Transverse colon (tissue), 4 donors: ENCODE data around the gene MBNL2. TPM values are rescaled to one million over a fixed set of nuclear protein-coding genes. Genes with fewer than 3 reads are reported as not detected.

ENCODE experiments used
- DNase-seq: peaks from one replicate; pipeline ENCODE4 v3.0.0-alpha.2; 2019
- H3K27ac ChIP-seq, 4 donors: fragments of 200-600 bp; sonication (generic); 2 replicates each; pipeline ENCODE4 v1.5.1; 2016 to 2018; ENCODE audit warnings: inconsistent platforms in 4 of 4
- H3K27me3 ChIP-seq: fragments of 200-600 bp; sonication (generic); 2 replicates; pipeline ENCODE4 v1.5.1; 2017; ENCODE audit warnings: inconsistent platforms
- H3K36me3 ChIP-seq, 4 donors: fragments of 200-600 bp; sonication (generic); 2 replicates each; pipeline ENCODE4 v1.5.1; 2017 to 2019; ENCODE audit warnings: inconsistent platforms in 4 of 4
- H3K4me1 ChIP-seq, 4 donors: fragments of 200-600 bp; sonication (generic); 2 replicates each; pipeline ENCODE4 v1.5.1; 2017 to 2020; ENCODE audit warnings: inconsistent platforms in 4 of 4
- H3K4me3 ChIP-seq, 4 donors: fragments of 200-600 bp; sonication (generic); 1 replicate in 1 of 4; 2 replicates in 3 of 4; pipeline versions ENCODE4 v1.5.1 to v1.6.1; 2017 to 2019; ENCODE audit warnings: inconsistent platforms in 4 of 4
- H3K9me3 ChIP-seq, 2 donors: fragments of 200-600 bp; sonication (generic); 2 replicates each; pipeline ENCODE4 v1.5.1; 2017 to 2019; ENCODE audit warnings: inconsistent platforms in 2 of 2
- CTCF ChIP-seq, 5 experiments: fragments of 200-600 bp in 3 of 5; fragments of 450-650 bp in 2 of 5; sonication (generic) in 3 of 5; IDR thresholded peaks; 1 replicate in 2 of 5; 2 replicates in 3 of 5; pipeline ENCODE4 v1.5.1; 2016 to 2017; ENCODE audit warnings: antibody characterized with exemption in 5 of 5, inconsistent platforms in 3 of 5, mild to moderate bottlenecking in 2 of 5, moderate library complexity in 1 of 5
- EP300 ChIP-seq: sonication (generic); formaldehyde crosslinking; IDR thresholded peaks from one replicate; pipeline ENCODE4 v1.6.1; 2017; ENCODE audit warnings: antibody characterized with exemption, low read depth
- POLR2A ChIP-seq: fragments of 450-650 bp; IDR thresholded peaks from one replicate; pipeline ENCODE4 v1.6.1; 2016; ENCODE audit warnings: antibody characterized with exemption, mild to moderate bottlenecking, moderate library complexity
- POLR2AphosphoS5 ChIP-seq, 3 donors: sonication (generic); formaldehyde crosslinking; IDR thresholded peaks; one replicate each; pipeline ENCODE4 v1.6.1; 2016; ENCODE audit warnings: antibody characterized with exemption in 3 of 3
- WGBS, 2 donors: methylation state at CpG; one replicate each; pipeline ENCODE4 v1.1.5; 2018; ENCODE audit warnings: low coverage in 1 of 2; 5-methylcytosine and 5-hydroxymethylcytosine counted together
- in situ Hi-C, 4 donors: fragments of 200-750 bp; cut with MboI; loops; one replicate each; pipeline versions ENCODE4 v1.15.0 to v1.15.1; 2017; ENCODE audit warnings: low sequenced_read_pairs in 3 of 4, low pct_ligation_motif_present in 1 of 4, low pct_unique_long_range_greater_than_20kb in 1 of 4
- intact Hi-C: fragments of 100-400 bp; cut with DNase I; formaldehyde crosslinking; loops from one replicate; pipeline ENCODE4 v1.15.1; 2023; ENCODE audit warnings: low total_unique reads
- total RNA-seq, 4 donors: library from RNA; depleted of rRNA; stranded (reverse); fragments of >200 nt; gene quantifications; one replicate each; pipeline ENCODE4 v1.1.0, GENCODE V29; 2016

The MBNL2 gene
- total RNA-seq, 4 donors from 2014 or later: 26.9 to 53.7 (median 46.1) TPM

GRCh38 chr13:97317933-97318332 is 95.8 kb downstream of the MBNL2 start:
- TF ChIP-seq CTCF (IDR thresholded peaks at IDR 0.05) (no peak), EP300 (no peak), POLR2AphosphoS5 (IDR thresholded peaks at IDR 0.05) (no peak), POLR2A (no peak)
- Histone ChIP-seq H3K9me3 (no peaks in the 10 kb centered on the region), H3K4me3 (no peak overlapping the region), H3K4me1 (peaks cover 0 to 43% (median 29%) of the 10 kb centered on the region in 4 donors), H3K27me3 (no peaks in the 10 kb centered on the region), H3K27ac (peak overlapping the region in 3 of 4 donors; percentile 51 to 63 (median 62)), H3K36me3 (no peaks in the 10 kb centered on the region)
- in situ Hi-C loops: no loop called here
- intact Hi-C loops: no loop called here
- no peak for DNase-seq
- WGBS, 2 donors: 33 to 83% methylated on average over 1 of the region's 1 CpG

GRCh38 chr13:97318532-97318931 is 96.4 kb downstream of the MBNL2 start:
- WGBS, 2 donors: 79% methylated on average over 2 of the region's 2 CpGs; no CpG with 5 or more reads in 1 of the 2 donors
- intact Hi-C loops: no loop called here

GRCh38 chr13:97319113-97319720 is 97.1 kb downstream of the MBNL2 start:
- Histone ChIP-seq H3K27me3 (no peaks in the 10 kb centered on the region), H3K4me3 (no peak overlapping the region), H3K36me3 (no peaks in the 10 kb centered on the region), H3K4me1 (peaks cover 0 to 48% (median 30%) of the 10 kb centered on the region in 4 donors), H3K9me3 (no peaks in the 10 kb centered on the region), H3K27ac (peak overlapping the region; percentile 42 to 63 (median 56))
- intact Hi-C loops (no loop called here), in situ Hi-C loops (no loop called here)
- WGBS, 2 donors: 63 to 64% methylated on average over 2 to 9 of the region's 9 CpGs
- TF ChIP-seq CTCF (IDR thresholded peaks at IDR 0.05) (no peak), EP300 (no peak), POLR2AphosphoS5 (IDR thresholded peaks at IDR 0.05) (peak; percentile 16 to 49 (median 37)), POLR2A (no peak)
- no peak for DNase-seq

More at GRCh38 chr13:97318532-97318931, 96.4 kb downstream of the MBNL2 start:
- DNase-seq: no peak
- Histone ChIP-seq H3K4me3 (no peak overlapping the region), H3K9me3 (no peaks in the 10 kb centered on the region), H3K27me3 (no peaks in the 10 kb centered on the region), H3K4me1 (peaks cover 0 to 48% (median 30%) of the 10 kb centered on the region in 4 donors), H3K27ac (peak overlapping the region; percentile 42 to 63 (median 56)), H3K36me3 (no peaks in the 10 kb centered on the region)
- in situ Hi-C loops: no loop called here
- TF ChIP-seq POLR2AphosphoS5 (IDR thresholded peaks at IDR 0.05) (no peak), EP300 (no peak), POLR2A (no peak), CTCF (IDR thresholded peaks at IDR 0.05) (no peak)

- 37 to 52% methylated on average over 2 of the region's 2 CpGs for WGBS, 2 donors
- H3K27me3 ChIP-seq: no peaks in the 10 kb centered on the region
- H3K9me3 ChIP-seq: no peaks in the 10 kb centered on the region
- peaks cover 0 to 46% (median 30%) of the 10 kb centered on the region in 4 donors for H3K4me1 ChIP-seq
- no peak overlapping the region for H3K4me3 ChIP-seq
- H3K27ac ChIP-seq: peak overlapping the region in 3 of 4 donors; percentile 46 to 64 (median 61)
- TF ChIP-seq CTCF (IDR thresholded peaks at IDR 0.05) (no peak), POLR2AphosphoS5 (IDR thresholded peaks at IDR 0.05) (no peak), POLR2A (no peak), EP300 (no peak)
- intact Hi-C loops: no loop called here
- H3K36me3 ChIP-seq: no peaks in the 10 kb centered on the region
- DNase-seq: no peak
- in situ Hi-C loops: no loop called here
Measured at GRCh38 chr13:97321101-97321500, 99.0 kb downstream of the MBNL2 start.
